Hepatocyte (in vitro differentiated cells): Measurements from ENCODE around the gene COG2. TPM values are rescaled to one million over a fixed set of nuclear protein-coding genes. Genes with fewer than 3 reads are reported as not detected.

ENCODE experiments used
- DNase-seq: peaks from one replicate; pipeline ENCODE4 v3.0.0-alpha.2; 2016; ENCODE audit warnings: low spot score
- H2AFZ ChIP-seq: fragments of 200-600 bp; sonication (generic); 2 replicates; pipeline ENCODE4 v1.6.0; 2016; ENCODE audit warnings: antibody characterized with exemption, mild to moderate bottlenecking
- H3K27ac ChIP-seq: fragments of 200-600 bp; sonication (generic); 2 replicates; pipeline ENCODE4 v1.5.1; 2016; ENCODE audit warnings: mild to moderate bottlenecking
- H3K27me3 ChIP-seq: fragments of 200-600 bp; sonication (generic); 2 replicates; pipeline ENCODE4 v1.6.1; 2016
- H3K36me3 ChIP-seq: fragments of 200-600 bp; sonication (generic); replicated peaks from 2 replicates; pipeline ENCODE4 v1.5.1; 2016; ENCODE audit warnings: low read depth; ENCODE audit not compliant: insufficient read depth
- H3K4me1 ChIP-seq: fragments of 200-600 bp; sonication (generic); 2 replicates; pipeline ENCODE4 v1.5.1; 2016; ENCODE audit warnings: mild to moderate bottlenecking, moderate library complexity; ENCODE audit not compliant: insufficient read depth
- H3K4me2 ChIP-seq: fragments of 200-600 bp; sonication (generic); 2 replicates; pipeline ENCODE4 v1.6.0; 2016
- H3K4me3 ChIP-seq: fragments of 200-600 bp; sonication (generic); 2 replicates; pipeline ENCODE4 v1.5.1; 2016; ENCODE audit warnings: mild to moderate bottlenecking
- H3K79me2 ChIP-seq: fragments of 200-600 bp; sonication (generic); 2 replicates; pipeline ENCODE4 v1.6.0; 2017; ENCODE audit warnings: mild to moderate bottlenecking
- H3K9me2 ChIP-seq: fragments of 200-600 bp; sonication (generic); replicated peaks from 2 replicates; pipeline ENCODE4 v1.6.0; 2017; ENCODE audit warnings: mild to moderate bottlenecking; ENCODE audit not compliant: insufficient read depth
- H3K9me3 ChIP-seq: fragments of 200-600 bp; sonication (generic); 2 replicates; pipeline ENCODE4 v1.5.1; 2016; ENCODE audit warnings: low read depth, mild to moderate bottlenecking
- H4K20me1 ChIP-seq: fragments of 200-600 bp; sonication (generic); 2 replicates; pipeline ENCODE4 v1.6.0; 2016; ENCODE audit warnings: mild to moderate bottlenecking; ENCODE audit not compliant: insufficient read depth, poor library complexity, severe bottlenecking
- EZH2 ChIP-seq: fragments of 200-600 bp; sonication (generic); IDR thresholded peaks from 2 replicates; pipeline ENCODE4 v1.6.1; 2016; ENCODE audit warnings: antibody characterized with exemption, mild to moderate bottlenecking, borderline replicate concordance
- EZH2phosphoT487 ChIP-seq: fragments of 200-600 bp; sonication (generic); IDR thresholded peaks from one replicate; pipeline ENCODE4 v1.6.1; 2018; ENCODE audit warnings: antibody characterized with exemption, mild to moderate bottlenecking, low read depth, moderate library complexity; ENCODE audit not compliant: unreplicated experiment, severe bottlenecking
- WGBS: methylation state at CpG from one replicate; pipeline ENCODE4 v1.1.6; 2016; ENCODE audit warnings: low lambda C conversion rate; ENCODE audit errors: missing lambda C conversion rate; 5-methylcytosine and 5-hydroxymethylcytosine counted together
- polyA plus RNA-seq: library from polyadenylated mRNA; unstranded; fragments of >200 nt; fragmentation: Nextera tagmentation; extraction: Ambion mirVana; gene quantifications from 2 replicates; pipeline ENCODE4 v1.2.1, GENCODE V29; 2016
- total RNA-seq: library from RNA; depleted of rRNA; stranded (reverse); fragments of >200 nt; gene quantifications from 2 replicates; pipeline ENCODE4 v1.2.3, GENCODE V29; 2014
- TF ChIP-seq, protein P1 (sequence below): fragments of 200-600 bp; sonication (generic); IDR thresholded peaks from 2 replicates; pipeline ENCODE4 v1.5.1; 2016; ENCODE audit warnings: antibody characterized with exemption, mild to moderate bottlenecking; ENCODE audit not compliant: poor library complexity

Gene COG2
- total and polyA plus RNA-seq, 2 experiments from 2014 or later, result 25.3 to 46.2 TPM

DNA sequence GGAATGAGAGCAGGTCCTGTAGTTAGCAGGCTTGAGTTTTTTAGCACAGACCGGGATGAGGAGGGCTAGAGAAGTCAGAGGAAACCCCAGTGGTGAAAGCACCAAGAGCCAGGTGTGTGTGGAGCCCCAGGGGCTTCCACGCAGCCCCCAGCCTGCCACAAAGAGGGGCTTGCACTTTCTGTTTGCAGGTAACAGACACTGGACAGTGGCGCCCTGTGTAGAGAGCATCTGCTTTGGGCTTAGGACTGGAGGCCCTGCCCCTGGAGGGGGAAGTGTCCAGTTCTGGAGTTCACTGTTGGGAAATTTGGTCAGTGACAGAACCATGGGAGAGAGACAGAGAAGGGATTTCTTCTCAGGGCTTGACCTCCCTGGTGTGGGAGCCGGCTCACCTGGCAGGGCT, 52.2 kb downstream of the COG2 start:
- H4K20me1 ChIP-seq, result no peaks in the 10 kb centered on the region
- no peak for TF ChIP-seq EZH2phosphoT487
- TF ChIP-seq, protein P1, sequence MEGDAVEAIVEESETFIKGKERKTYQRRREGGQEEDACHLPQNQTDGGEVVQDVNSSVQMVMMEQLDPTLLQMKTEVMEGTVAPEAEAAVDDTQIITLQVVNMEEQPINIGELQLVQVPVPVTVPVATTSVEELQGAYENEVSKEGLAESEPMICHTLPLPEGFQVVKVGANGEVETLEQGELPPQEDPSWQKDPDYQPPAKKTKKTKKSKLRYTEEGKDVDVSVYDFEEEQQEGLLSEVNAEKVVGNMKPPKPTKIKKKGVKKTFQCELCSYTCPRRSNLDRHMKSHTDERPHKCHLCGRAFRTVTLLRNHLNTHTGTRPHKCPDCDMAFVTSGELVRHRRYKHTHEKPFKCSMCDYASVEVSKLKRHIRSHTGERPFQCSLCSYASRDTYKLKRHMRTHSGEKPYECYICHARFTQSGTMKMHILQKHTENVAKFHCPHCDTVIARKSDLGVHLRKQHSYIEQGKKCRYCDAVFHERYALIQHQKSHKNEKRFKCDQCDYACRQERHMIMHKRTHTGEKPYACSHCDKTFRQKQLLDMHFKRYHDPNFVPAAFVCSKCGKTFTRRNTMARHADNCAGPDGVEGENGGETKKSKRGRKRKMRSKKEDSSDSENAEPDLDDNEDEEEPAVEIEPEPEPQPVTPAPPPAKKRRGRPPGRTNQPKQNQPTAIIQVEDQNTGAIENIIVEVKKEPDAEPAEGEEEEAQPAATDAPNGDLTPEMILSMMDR, result no peak
- TF ChIP-seq EZH2, result no peak
- no peak overlapping the region for H3K4me2 ChIP-seq
- H3K9me2 ChIP-seq, result no peaks in the 10 kb centered on the region
- DNase-seq, result no peak
- no peaks in the 10 kb centered on the region for H3K79me2 ChIP-seq
- H3K36me3 ChIP-seq, result no peaks in the 10 kb centered on the region
- H3K4me1 ChIP-seq, result no peaks in the 10 kb centered on the region
- WGBS, result 95% methylated on average over 4 of the region's 4 CpGs
- no peak overlapping the region for H3K27ac ChIP-seq
- no peak overlapping the region for H2AFZ ChIP-seq
- H3K4me3 ChIP-seq, result no peak overlapping the region
- no peaks in the 10 kb centered on the region for H3K9me3 ChIP-seq
- no peaks in the 10 kb centered on the region for H3K27me3 ChIP-seq

DNA sequence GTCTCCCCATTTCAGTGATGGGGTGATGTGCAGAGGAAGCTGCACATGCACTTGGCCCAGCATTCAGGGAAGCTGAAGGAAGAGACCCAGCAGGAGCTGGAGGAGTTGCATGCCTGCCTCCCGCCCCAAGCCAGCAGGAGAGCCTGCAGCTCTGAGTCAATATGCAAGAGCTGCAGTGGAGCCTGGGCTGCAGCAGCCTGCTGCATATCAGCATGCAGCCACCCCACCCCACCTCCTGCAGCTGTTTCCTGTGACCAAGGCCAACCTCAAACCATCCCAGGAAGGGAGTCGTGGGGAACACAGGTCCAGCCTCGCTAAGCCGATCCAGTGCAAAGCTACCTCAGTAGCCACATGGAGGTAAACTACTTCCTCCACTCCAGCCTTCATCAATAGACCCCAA, 52.7 kb downstream of the COG2 start:
- H3K27ac ChIP-seq, result no peak overlapping the region
- no peak overlapping the region for H3K4me3 ChIP-seq
- H3K79me2 ChIP-seq, result no peaks in the 10 kb centered on the region
- H4K20me1 ChIP-seq, result no peaks in the 10 kb centered on the region
- 79% methylated on average over 4 of the region's 4 CpGs for WGBS
- no peak overlapping the region for H3K4me2 ChIP-seq
- no peaks in the 10 kb centered on the region for H3K9me3 ChIP-seq
- H3K27me3 ChIP-seq, result no peaks in the 10 kb centered on the region
- no peaks in the 10 kb centered on the region for H3K4me1 ChIP-seq
- no peak for TF ChIP-seq EZH2phosphoT487
- TF ChIP-seq, protein P1, result no peak
- TF ChIP-seq EZH2, result no peak
- DNase-seq, result no peak
- H3K36me3 ChIP-seq, result no peaks in the 10 kb centered on the region
- no peak overlapping the region for H2AFZ ChIP-seq
- H3K9me2 ChIP-seq, result no peaks in the 10 kb centered on the region

DNA sequence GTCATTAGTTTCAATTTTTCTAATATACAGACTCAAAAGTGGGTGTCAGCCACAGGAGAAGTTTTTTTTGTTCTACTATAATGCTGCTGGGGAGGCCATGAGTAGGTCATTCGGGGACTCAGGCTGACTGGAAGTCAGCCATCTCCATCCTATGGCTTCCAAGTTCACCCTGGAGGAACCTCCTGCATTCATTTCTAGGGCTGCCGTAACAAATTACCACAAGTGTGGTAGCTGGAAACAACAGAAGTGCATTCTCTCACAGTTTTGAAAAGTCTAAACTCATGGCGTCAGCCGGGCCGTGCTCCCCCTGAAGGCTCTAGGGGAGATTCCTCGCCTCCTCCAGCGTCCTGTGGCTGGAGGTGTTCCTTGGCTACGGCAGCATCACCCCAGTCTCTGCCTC, 53.9 kb downstream of the COG2 start:
- no peak overlapping the region for H3K27ac ChIP-seq
- no peaks in the 10 kb centered on the region for H3K36me3 ChIP-seq
- no peaks in the 10 kb centered on the region for H3K79me2 ChIP-seq
- H3K27me3 ChIP-seq, result no peaks in the 10 kb centered on the region
- no peaks in the 10 kb centered on the region for H3K9me2 ChIP-seq
- no peak overlapping the region for H2AFZ ChIP-seq
- H3K4me1 ChIP-seq, result no peaks in the 10 kb centered on the region
- TF ChIP-seq, protein P1, result no peak
- no peak for TF ChIP-seq EZH2phosphoT487
- no peak for TF ChIP-seq EZH2
- no peaks in the 10 kb centered on the region for H3K9me3 ChIP-seq
- no peak overlapping the region for H3K4me2 ChIP-seq
- H3K4me3 ChIP-seq, result no peak overlapping the region
- no peaks in the 10 kb centered on the region for H4K20me1 ChIP-seq
- 89% methylated on average over 8 of the region's 8 CpGs for WGBS
- DNase-seq, result no peak
